ENCODE data around the gene RET. TPM values are rescaled to one million over a fixed set of nuclear protein-coding genes. Genes with fewer than 3 reads are reported as not detected.

The RET gene
- total and polyA plus RNA-seq, 2 of the 8 experiments (the other 6 are each of a cell fraction or from before 2014, with no cell fraction given), result 6.7 to 8.4 TPM

DNA sequence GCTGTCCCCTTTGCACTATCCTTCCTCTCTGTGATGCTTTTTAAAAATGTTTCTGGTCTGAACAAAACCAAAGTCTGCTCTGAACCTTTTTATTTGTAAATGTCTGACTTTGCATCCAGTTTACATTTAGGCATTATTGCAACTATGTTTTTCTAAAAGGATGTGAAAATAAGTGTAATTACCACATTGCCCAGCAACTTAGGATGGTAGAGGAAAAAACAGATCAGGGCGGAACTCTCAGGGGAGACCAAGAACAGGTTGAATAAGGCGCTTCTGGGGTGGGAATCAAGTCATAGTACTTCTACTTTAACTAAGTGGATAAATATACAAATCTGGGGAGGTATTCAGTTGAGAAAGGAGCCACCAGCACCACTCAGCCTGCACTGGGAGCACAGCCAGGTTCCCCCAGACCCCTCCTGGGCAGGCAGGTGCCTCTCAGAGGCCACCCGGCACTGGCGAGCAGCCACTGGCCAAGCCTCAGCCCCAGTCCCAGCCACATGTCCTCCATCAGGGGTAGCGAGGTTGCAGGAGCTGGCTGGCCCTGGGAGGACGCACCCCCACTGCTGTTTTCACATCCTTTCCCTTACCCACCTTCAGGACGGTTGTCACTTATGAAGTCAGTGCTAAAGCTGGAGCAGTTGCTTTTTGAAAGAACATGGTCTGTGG lies 50.0 kb downstream of the RET start (continued):
- TF ChIP-seq, protein P1, sequence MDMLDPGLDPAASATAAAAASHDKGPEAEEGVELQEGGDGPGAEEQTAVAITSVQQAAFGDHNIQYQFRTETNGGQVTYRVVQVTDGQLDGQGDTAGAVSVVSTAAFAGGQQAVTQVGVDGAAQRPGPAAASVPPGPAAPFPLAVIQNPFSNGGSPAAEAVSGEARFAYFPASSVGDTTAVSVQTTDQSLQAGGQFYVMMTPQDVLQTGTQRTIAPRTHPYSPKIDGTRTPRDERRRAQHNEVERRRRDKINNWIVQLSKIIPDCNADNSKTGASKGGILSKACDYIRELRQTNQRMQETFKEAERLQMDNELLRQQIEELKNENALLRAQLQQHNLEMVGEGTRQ (IDR thresholded peaks at IDR 0.05; ENCODE audit: low read length), result no peak
- no peak for TF ChIP-seq KDM5A (IDR thresholded peaks at IDR 0.05; ENCODE audit: low read length)
- no peak for TF ChIP-seq TAF1 (IDR thresholded peaks at IDR 0.05; ENCODE audit: low read depth, low read length)
- no peak for TF ChIP-seq SRF (IDR thresholded peaks at IDR 0.05; ENCODE audit: low read depth, low read length)
- TF ChIP-seq BRCA1 (IDR thresholded peaks at IDR 0.05; ENCODE audit: low read depth, low read length), result no peak
- TF ChIP-seq SP4 (IDR thresholded peaks at IDR 0.05; ENCODE audit: low read length), result no peak
- no peak for TF ChIP-seq HDAC6 (IDR thresholded peaks at IDR 0.05; ENCODE audit: low read depth, low read length)

Measured in H1 (cell line).